Uterus (tissue), 2 donors: ENCODE measurements around the gene NCS1.

ENCODE experiments used
- POLR2A ChIP-seq, 2 donors: fragments of 450-650 bp; IDR thresholded peaks; one replicate each; pipeline ENCODE4 v1.6.1; 2016; ENCODE audit warnings: antibody characterized with exemption in 2 of 2, mild to moderate bottlenecking in 1 of 2, moderate library complexity in 1 of 2
- TF ChIP-seq, protein P1 (sequence below), 4 experiments: fragments of 200-600 bp in 2 of 4; fragments of 450-650 bp in 2 of 4; sonication (generic) in 2 of 4; IDR thresholded peaks; one replicate each; pipeline ENCODE4 v1.5.1; 2016 to 2019; ENCODE audit warnings: antibody characterized with exemption in 4 of 4, mild to moderate bottlenecking in 2 of 4, moderate library complexity in 1 of 4

DNA sequence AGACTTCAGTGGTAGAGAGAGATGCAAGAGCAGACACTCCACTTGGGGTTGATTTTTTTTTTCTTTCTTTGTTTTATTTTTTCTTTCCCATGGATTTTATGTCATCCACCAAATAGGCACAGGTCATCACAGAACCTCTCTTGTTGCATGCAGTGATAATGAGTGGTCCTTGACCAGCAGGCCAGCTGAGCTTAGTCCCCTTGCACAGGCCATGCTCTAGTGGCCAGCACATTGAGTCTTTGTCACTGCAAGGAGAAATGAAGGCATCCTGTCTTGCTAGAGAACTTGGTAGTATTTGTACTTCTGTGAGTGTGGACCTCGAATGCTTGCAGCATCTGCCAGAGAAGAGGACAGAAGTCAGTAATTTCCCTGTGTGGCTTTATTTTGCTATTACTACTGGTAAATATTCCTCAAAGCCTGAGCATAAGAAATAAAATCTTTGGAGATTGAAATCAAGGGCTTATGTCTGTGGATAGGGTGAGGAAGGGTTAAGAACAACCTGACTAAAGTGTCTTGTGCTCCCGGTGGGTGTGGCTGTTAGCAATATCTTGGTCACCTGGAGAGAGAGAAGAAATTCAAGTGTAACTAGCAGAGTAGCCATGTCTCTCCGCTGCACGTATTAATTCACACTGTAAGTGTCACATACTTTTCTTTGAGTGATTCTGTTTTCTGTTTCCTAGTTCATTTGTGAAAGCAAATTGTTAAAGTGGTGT is 45.3 kb upstream of the NCS1 start:
- TF ChIP-seq, protein P1, sequence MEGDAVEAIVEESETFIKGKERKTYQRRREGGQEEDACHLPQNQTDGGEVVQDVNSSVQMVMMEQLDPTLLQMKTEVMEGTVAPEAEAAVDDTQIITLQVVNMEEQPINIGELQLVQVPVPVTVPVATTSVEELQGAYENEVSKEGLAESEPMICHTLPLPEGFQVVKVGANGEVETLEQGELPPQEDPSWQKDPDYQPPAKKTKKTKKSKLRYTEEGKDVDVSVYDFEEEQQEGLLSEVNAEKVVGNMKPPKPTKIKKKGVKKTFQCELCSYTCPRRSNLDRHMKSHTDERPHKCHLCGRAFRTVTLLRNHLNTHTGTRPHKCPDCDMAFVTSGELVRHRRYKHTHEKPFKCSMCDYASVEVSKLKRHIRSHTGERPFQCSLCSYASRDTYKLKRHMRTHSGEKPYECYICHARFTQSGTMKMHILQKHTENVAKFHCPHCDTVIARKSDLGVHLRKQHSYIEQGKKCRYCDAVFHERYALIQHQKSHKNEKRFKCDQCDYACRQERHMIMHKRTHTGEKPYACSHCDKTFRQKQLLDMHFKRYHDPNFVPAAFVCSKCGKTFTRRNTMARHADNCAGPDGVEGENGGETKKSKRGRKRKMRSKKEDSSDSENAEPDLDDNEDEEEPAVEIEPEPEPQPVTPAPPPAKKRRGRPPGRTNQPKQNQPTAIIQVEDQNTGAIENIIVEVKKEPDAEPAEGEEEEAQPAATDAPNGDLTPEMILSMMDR (IDR thresholded peaks at IDR 0.05) = no peak
- TF ChIP-seq POLR2A (IDR thresholded peaks at IDR 0.05) = no peak
